Activated CD8-positive, alpha-beta T cell treated with anti-CD3 and anti-CD28 coated beads for 36 hours (primary cell): ENCODE data around the gene ARHGDIA. TPM values are rescaled to one million over a fixed set of nuclear protein-coding genes. Genes with fewer than 3 reads are reported as not detected.
A peak's percentile ranks its signal among the peaks of the same experiment; 100 is the strongest.

Experiments
- ATAC-seq: fragments of 200-7000 bp; cut with Tn5 transposase; one replicate; pipeline ENCODE4 v1.10.0; 2021; ENCODE audit warnings: mild to moderate bottlenecking, moderate library complexity
- CTCF ChIA-PET: fragments of 350-600 bp; sonication (Branson Sonifier 250); formaldehyde crosslinking; loops from one replicate; lab custom pipeline; 2021; ENCODE audit warnings: antibody characterized with exemption; lab: Charles Lee
- POLR2A ChIA-PET: fragments of 350-600 bp; sonication (Branson Sonifier 250); formaldehyde crosslinking; loops from one replicate; lab custom pipeline; 2021; ENCODE audit warnings: antibody characterized with exemption; lab: Charles Lee
- DNase-seq: peaks from one replicate; pipeline ENCODE4 v3.0.0-alpha.2; 2020
- H3K27ac Mint-ChIP-seq: one replicate; pipeline ENCODE4 v1.8.0; 2021; ENCODE audit warnings: mild to moderate bottlenecking, mixed read lengths
- H3K27me3 Mint-ChIP-seq: one replicate; pipeline ENCODE4 v1.8.0; 2021; ENCODE audit warnings: mixed read lengths
- H3K36me3 Mint-ChIP-seq: one replicate; pipeline ENCODE4 v1.8.0; 2021; ENCODE audit warnings: low read depth, mixed read lengths
- H3K4me1 Mint-ChIP-seq: one replicate; pipeline ENCODE4 v1.8.0; 2021; ENCODE audit warnings: low read depth, mixed read lengths
- H3K4me3 Mint-ChIP-seq: one replicate; pipeline ENCODE4 v1.8.0; 2021; ENCODE audit warnings: mild to moderate bottlenecking, moderate library complexity, mixed read lengths
- H3K9me3 Mint-ChIP-seq: one replicate; pipeline ENCODE4 v1.8.0; 2021; ENCODE audit warnings: mixed read lengths
- intact Hi-C: fragments of 100-400 bp; cut with micrococcal nuclease; formaldehyde crosslinking; loops from one replicate; pipeline ENCODE4 v1.10.0; 2022
- total RNA-seq, 2 experiments: library from RNA; stranded (reverse); gene quantifications; one replicate each; pipeline ENCODE4 v1.2.3, GENCODE V29; 2021
- TF ChIP-seq, protein P1 (sequence below): fragments of 200-600 bp; IDR thresholded peaks from one replicate; pipeline ENCODE4 v1.8.0; 2022; ENCODE audit warnings: antibody characterized with exemption, mild to moderate bottlenecking

Gene ARHGDIA
- total RNA-seq, 2 experiments from 2014 or later = 450 to 470 TPM

DNA sequence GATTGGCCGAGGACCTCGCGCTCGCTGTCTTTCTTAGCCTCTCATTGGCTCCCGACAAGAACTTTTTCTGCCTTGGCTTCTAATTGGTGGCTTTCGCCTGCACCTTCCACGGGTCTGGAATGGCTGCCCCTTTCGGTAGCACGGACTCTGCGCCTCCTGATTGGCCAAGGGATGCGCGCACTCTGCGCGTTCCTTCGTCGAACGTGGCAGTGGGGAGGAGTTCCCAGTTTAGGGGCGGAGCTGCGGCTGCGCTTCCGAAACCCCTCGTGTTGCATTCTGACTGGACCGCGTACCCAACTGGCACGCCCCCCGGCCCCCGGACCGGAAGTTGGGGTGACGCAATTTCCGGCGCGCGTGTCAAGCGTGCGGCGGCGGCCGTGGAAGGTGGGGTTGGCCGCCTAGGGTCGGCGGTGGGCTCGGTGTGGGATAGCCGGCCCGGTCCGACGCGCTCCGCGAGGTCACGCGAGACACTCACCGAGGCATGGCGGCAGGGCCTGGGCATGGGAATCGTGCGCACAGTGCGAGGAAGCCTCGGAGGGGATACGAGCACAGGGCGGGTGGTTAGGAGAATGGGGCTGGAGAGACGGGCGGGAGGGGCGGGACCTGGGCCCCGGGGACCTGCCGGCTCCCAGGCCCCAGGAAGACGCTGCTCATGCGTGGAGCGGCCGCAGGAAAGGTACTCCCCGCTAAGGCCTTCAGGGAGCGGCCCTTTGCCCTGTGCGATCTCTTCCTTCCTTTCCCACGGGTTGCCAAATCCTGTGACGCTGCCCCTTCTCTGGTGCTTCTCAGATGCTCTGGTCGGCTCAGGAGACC, 10.2 kb downstream of the ARHGDIA start:
- Mint-ChIP-seq H3K9me3 (no peaks in the 10 kb centered on the region), H3K4me1 (peaks cover 44% of the 10 kb centered on the region), H3K4me3 (peak overlapping the region; percentile 96), H3K36me3 (peaks cover 64% of the 10 kb centered on the region), H3K27me3 (no peaks in the 10 kb centered on the region), H3K27ac (peak overlapping the region; percentile 98)
- intact Hi-C loops = no loop called here
- TF ChIP-seq, protein P1, sequence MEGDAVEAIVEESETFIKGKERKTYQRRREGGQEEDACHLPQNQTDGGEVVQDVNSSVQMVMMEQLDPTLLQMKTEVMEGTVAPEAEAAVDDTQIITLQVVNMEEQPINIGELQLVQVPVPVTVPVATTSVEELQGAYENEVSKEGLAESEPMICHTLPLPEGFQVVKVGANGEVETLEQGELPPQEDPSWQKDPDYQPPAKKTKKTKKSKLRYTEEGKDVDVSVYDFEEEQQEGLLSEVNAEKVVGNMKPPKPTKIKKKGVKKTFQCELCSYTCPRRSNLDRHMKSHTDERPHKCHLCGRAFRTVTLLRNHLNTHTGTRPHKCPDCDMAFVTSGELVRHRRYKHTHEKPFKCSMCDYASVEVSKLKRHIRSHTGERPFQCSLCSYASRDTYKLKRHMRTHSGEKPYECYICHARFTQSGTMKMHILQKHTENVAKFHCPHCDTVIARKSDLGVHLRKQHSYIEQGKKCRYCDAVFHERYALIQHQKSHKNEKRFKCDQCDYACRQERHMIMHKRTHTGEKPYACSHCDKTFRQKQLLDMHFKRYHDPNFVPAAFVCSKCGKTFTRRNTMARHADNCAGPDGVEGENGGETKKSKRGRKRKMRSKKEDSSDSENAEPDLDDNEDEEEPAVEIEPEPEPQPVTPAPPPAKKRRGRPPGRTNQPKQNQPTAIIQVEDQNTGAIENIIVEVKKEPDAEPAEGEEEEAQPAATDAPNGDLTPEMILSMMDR = no peak
- ChIA-PET CTCF (interaction anchor here (1.5 to 2.3 kb wide), 2 partner anchors 9 to 67 kb away, joined by 4 to 10 read pairs; partner anchors contain the start of gene MAFG), POLR2A (interaction anchor here (0.8 to 4.9 kb wide), 3 partner anchors 9 to 155 kb away, joined by 4 to 38 read pairs (median 10); partner anchors contain the start of gene ARHGDIA)
- peak; percentile 92 for ATAC-seq
- peak; percentile 99 for DNase-seq

DNA sequence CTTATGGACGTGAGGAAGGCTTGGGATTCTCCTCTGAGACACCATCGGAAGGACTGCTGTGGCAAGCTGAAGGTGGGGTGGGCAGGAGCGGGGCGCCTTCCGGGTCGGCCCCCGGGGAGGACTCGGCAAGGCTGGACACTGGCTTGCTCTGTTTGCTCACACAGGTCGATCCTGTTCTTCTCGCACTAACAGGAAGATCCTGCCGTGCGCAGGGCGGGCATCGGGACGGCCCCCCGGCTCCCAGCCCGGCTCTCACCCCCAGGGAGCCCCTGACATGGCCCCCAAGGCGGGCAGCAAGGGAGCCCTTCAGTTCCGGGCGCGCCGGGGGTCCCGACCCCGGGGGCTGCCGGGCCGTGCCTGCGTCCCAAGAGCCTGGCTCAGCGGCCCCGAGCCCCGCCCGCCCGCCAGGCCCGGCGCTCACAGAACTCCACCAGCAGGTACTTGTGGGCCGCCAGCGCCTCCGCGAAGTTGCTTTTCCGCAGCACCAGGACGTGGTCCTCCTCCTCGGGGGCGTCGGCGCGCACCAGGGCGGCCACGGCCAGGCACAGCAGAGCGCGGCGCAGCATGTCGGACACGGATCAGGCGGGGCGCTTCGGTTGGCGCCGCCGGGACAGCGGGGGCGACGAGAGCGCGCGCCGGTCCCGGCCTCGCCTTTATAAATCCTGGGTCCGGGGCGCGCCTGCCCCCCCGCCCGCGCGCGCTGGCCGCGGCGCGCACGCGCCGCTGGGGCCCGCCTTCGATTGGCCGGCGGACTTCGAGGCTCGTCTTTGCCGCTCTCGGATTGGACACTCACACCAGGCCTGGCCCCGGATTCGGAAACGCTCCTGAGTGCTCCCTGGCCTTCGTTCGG, 11.0 kb downstream of the ARHGDIA start, which contains the start of gene P4HB:
Gene P4HB (minus strand): TSS at position 630 of the 850 bp plus-strand sequence. CDS start 64 bp downstream, at position 566.
- Mint-ChIP-seq H3K4me1 (peaks cover 44% of the 10 kb centered on the region), H3K27me3 (no peaks in the 10 kb centered on the region), H3K9me3 (no peaks in the 10 kb centered on the region), H3K4me3 (peak within 1 kb of the TSS; percentile 96), H3K27ac (peak within 1 kb of the TSS; percentile 98), H3K36me3 (peaks cover 66% of the 10 kb centered on the region)
- intact Hi-C loops = no loop called here
- TF ChIP-seq, protein P1 = no peak
- POLR2A ChIA-PET = interaction anchor here (1.0 to 4.9 kb wide), 7 partner anchors 10 to 176 kb away, joined by 3 to 38 read pairs (median 10); partner anchors contain the start of genes ARHGDIA, ARL16, HGS and MCRIP1
- ATAC-seq (no peak), DNase-seq (peak; percentile 15)
- CTCF ChIA-PET = interaction anchor here (1.0 to 2.3 kb wide), 5 partner anchors 9 to 125 kb away, joined by 4 to 10 read pairs (median 4); partner anchors contain the start of gene MAFG

DNA sequence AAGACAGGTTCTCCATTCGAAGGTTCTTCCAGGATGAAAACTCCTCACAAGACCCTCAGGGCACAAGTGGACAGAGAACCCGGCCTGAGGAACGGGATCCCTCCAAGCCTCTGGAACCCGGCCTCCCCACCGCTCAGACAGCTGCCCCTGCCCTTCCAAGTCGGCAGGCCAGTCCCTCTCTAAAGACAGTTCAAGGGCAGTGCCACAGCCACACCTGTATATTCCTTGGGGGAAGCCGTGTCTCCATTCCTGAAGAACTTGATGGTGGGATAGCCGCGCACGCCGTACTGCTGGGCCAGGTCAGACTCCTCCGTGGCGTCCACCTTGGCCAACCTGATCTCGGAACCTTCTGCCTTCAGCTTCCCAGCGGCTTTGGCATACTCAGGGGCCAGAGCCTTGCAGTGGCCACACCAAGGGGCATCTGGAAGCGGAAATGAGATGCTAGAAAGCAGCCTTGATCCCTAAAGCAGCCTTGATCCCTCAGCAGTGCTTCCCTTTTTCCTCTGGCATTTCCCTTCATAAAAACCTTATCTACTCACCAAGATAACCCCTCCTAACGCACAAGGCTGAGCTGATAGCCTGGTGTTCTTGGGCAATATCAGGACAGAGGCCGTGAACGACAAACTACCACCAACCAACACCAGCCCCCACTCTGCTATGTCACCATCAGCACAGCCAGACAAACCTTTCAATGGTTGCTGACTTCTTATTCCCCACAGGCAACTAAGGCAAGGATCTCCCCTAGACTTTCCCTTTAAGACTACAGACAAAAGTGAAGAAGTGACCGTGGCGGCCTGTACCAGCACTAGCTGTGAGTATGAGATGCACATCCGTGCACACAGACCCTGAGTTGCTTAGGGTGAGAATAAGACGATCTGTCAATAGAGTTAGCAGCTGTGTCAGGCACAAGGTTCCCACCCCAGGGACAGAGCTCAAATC, 11.9 kb downstream of the ARHGDIA start:
- intact Hi-C loops = no loop called here
- ATAC-seq (no peak), DNase-seq (peak; percentile 31)
- no peaks in the 10 kb centered on the region for H3K27me3 Mint-ChIP-seq
- H3K4me1 Mint-ChIP-seq = peaks cover 42% of the 10 kb centered on the region
- no peaks in the 10 kb centered on the region for H3K9me3 Mint-ChIP-seq
- peak overlapping the region; percentile 91 for H3K27ac Mint-ChIP-seq
- CTCF ChIA-PET = interaction anchor here (1.0 to 1.4 kb wide), 3 partner anchors 10 to 124 kb away, joined by 4 read pairs; no protein-coding TSS in a partner anchor
- peaks cover 66% of the 10 kb centered on the region for H3K36me3 Mint-ChIP-seq
- TF ChIP-seq, protein P1 = no peak
- POLR2A ChIA-PET = interaction anchor here (0.5 to 4.9 kb wide), 9 partner anchors 8 to 502 kb away, joined by 3 to 38 read pairs (median 4); partner anchors contain the start of genes ARHGDIA, ARL16, HGS and MCRIP1
- peak overlapping the region; percentile 96 for H3K4me3 Mint-ChIP-seq
